Measurements from ENCODE around the gene SLC16A9.

SLC16A9 gene

DNA sequence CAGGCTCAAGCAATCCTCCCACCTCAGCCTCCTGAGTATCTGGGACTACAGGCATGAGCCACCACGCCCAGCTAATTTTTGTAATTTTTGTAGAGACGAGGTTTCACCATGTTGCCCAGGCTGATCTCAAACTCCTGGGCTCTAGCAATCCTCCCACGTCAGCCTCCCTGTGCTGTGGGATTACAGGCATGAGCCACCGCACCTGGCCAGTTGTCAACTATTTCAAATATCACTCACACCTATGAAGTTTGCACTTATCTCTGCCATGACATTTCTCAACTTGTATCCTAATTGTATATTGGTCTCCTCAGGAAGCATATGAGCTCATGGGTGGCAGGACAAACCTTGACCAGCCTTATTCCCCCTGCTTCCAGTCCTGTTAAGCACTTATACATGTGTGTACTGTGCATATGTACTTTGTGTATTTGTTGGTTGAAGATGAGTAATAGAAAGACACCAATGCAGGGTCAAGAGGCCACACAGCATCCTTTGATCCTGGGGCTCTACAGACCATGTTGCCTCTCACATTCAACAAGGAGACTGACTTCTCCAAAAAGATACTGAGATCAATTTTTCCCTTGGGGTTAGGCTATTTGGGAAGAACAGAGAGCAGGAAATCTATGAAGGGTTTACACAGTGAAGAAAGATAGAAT lies 82.2 kb downstream of the SLC16A9 start:
- DNase-seq (ENCODE audit: low read depth, low spot score) = no peak

DNA sequence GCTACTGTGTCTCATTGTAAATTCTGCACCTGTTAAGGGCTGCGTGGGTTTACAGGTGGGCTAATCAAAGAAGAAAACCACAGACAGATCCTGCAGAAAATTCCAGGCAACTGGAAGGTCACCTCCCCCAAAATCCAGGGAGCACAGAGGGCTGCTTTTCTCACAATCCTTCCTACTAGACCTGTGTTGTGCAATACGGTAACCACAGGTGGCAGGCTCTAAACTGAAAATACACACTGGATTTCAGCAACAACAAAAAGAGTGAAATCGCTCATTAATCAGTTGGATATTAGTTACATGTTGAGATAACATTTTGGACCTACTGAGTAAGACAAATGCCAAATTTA lies 83.2 kb downstream of the SLC16A9 start:
- DNase-seq (ENCODE audit: low read depth, low spot score) = no peak

DNA sequence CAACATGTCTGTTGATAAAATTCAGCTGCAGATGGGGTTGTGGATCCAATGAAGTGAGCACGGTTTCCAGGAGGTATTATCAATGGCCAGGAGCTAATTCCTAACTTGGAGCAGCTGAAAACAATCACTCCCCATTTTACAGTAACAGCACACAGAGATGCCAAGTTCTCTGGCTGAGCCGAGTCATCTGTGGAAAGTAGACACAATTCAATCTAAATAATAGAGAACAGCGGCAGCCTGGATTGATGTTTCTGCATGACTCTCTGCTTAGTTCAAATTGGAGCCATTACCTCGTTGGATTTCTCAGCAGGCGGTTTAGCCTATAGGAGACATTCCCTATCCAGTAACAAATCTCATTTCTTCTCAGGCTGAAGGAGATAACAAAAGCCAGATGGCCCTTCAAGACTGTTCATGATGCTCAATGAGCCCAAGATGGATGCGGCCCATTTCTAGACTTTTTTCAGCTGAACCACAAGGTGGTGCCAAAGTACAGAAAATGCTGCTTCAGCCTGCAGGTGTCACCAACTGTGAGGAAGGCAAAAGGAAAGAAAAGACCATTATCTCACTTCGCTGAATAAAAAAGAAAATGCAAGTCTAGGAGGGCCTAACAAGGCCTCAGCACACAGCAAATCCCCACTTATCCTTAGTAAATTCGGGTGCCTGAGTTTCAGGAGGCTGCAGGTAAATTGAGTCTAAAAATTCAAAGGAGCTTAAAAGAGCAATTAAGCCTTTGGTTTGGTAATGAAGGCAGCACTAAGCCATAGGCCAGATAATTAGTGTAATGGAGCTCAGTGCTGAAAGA lies 83.7 kb downstream of the SLC16A9 start:
- peak; percentile 10 for DNase-seq (ENCODE audit: low read depth, low spot score)

DNA sequence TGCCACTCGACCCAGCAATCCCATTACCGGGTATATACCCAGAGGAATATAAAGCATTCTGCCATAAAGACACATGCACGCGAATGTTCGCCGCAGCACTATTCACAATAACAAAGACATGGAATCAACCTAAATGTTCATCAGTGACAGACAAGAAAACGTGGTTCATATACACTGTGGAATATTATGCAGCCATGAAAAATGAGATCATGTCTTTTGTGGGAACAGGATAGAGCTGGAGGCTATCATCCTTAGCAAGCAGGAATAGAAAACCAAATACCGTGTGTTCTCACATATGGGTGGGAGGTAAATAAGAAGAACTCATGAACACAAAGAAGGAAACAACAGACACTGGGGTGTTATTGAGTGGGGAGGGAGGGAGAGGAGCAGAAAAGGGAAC lies 84.7 kb downstream of the SLC16A9 start:
- no peak for DNase-seq (ENCODE audit: low read depth, low spot score)

DNA sequence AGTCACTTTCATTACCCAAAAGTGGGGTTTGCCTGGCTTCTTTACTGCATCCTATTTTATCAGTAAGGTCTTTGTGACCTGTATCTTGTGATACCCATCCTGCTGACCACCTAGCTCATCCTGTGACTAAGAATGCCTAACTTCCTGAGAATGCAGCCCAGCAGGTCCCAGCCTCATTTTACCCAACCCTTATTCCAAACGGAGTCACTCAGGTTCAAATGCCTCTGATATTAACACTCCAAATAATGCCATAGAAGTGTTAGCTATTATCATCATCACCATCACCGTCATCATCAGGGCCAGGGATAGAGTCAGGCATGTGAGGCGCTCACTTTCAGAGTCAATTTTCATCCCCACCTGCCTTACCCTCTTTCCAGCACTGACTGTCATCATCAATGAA lies 85.5 kb downstream of the SLC16A9 start:
- DNase-seq (ENCODE audit: low read depth, low spot score) = no peak

DNA sequence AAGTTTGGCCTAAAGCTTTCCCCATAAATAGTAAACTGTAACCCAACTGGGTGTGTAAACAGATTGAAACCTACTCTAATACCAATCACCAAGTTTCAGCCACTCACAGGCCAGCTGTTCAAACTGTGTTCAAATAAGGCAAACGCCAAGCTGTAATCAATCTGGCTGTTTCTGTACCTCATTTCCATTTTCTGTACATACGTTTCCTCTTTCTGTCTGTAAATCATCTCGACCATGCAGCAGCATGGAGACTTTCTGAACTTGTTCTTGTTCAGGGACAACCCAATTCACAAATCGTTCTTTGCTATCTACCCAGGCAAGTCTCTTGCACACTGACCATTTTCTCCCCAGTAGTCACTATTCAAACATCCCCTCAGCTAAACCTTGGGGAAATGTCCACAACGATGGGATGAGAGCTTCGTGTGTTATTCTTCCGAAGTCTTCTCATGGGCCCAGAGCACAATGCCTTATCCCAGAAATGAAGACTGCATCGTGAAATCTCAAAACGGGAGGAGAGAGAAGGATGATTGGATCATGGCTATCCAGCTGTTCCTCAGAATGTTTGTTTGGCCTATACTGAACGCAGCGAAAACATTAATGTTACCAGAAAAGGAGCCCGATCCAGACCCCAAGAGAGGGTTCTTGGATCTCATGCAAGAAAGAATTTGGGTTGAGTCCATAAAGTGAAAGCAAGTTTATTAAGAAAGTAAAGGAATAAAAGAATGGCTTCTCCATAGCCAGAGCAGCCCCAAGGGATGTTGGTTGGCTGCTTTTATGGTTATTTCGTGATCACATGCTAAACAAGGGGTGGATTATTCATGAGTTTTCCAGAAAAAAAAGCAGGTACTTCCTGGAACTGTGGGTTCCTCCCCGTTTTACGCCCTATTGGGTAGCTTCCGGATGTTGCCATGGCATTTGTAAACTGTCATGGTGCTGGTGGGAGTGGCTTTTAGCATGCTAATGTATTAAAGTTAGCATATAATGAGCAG lies 86.2 kb downstream of the SLC16A9 start:
- no peak for DNase-seq (ENCODE audit: low read depth, low spot score)

DNA sequence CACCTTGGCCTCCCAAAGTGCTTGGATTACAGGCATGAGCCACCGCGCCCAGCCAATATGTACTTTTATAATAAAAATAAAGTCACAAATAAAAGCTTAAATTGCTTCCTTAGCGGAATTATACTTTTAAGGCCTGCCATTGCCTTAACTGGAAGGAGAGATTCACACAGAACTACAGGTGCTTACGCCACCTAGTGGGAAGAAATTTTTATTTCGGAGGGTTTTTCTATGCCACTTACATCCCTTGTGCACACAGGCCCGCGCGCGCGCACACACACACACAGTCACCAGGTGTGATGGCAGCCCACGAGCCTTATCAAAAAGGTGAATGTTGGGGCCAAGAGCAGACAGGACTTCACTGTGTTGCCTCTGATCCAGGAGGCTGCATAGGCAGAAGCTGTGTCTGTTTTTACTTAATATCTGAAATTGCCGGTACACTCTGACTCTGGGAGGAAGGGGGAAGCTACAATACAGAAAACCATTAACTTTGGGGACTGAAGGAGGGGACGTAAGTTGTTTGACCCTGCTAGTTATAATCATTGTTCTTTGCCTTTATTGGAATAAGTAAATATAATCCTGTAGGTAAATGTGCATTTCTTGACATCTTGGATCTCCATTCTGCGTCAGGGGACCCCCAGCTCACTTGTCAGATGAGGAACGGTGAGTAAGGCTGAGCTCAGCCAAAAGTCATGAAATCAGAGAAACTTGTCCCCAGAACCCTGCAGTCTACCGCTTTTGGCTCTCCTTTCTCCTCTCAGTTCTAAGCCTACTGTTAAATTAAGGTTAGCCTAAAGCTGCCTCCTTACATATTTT lies 87.1 kb downstream of the SLC16A9 start:
- no peak for DNase-seq (ENCODE audit: low read depth, low spot score)

DNA sequence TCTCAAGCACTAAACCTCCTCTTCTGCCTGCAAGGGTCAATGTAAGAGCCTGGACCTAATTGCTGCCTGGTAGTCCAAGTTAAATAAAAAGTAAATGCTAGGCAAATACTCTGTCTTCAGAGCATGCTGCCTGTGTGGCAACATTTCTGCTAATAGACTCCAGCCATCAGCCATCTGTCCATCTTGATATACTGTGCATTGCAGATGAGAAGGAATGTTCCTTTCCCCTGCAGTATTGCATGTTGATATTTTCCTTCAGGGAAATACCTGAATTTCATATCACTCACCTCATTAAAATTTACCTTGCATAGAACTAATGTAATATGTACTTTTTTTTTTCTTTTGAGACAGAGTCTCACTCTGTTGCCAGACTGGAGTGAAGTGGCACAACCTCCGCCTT lies 87.9 kb downstream of the SLC16A9 start:
- no peak for DNase-seq (ENCODE audit: low read depth, low spot score)

DNA sequence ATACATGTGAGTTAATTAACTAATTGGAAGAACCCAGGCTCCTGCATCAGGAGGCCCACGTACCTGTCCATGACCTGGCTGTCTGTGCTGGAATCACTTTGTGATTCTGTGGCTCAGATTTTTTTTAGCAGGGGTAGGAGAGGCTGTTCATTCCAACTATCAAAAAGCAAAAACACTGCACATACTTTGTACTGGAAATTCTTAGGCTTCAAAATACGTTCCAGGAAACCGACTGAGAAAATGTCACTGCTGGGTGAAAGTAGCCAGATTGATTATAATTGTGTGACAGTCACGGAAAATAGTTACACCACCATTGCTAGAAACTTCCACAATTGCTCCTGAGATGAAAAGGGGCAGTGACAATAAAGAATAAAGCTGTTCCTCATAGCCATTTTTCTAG lies 91.0 kb downstream of the SLC16A9 start:
- no peak for DNase-seq (ENCODE audit: low read depth, low spot score)

DNA sequence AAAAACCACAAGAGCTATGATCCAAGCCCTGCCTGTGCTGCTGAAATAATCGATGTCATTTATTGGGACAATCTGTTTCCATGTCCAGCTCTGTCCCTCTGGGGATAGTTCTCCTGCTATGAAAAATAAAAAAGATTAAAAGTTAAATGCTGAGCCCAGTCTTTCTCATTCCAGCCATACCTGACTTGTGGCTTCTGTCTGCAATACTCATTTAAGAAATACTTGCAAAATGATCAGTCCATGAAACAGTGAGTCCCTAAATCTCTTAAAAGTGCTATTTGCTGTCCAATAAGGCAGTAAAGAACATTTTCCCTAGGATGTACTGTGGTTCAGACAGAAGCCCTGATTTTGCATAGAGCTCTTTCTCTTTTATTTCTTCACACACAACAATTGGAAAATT lies 91.7 kb downstream of the SLC16A9 start:
- no peak for DNase-seq (ENCODE audit: low read depth, low spot score)

DNA sequence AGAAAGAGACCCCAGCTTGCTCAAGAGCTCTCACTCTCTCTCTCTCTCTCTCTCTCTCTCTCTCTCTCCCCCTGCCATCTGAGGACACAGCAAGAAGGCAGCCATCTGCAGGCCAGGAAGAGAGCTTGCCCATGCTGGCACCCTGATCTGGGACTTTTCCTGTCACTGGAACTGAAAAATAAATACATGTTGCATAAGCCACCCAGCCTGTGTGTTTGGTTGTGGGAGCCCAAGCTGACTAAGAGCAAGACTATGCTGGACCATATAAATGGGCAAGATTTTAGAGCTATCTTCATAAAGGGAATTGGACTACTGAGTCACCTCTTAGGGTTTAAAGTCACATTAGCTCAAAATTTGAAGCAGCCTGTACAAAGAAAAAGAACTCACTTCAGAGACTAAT lies 98.6 kb downstream of the SLC16A9 start:
- DNase-seq (ENCODE audit: low read depth, low spot score) = no peak

DNA sequence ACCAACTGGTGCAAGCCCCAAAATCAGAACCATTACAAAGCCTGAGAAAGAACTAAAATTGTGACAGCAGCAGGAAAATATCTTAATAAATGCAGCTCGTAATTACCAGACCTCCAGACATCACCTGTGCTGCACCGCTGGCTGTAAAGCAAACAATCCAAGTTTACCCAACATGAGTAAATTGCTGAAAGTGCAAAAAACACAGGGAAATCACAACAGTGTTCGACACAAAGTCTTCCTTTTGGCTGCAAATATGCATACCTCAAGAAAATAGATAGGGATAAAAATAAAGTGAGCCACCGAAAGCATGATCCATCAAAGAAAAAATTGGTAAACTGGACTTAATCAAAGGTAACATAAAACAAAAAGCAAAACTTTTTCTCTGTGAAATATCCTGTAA lies 101.7 kb downstream of the SLC16A9 start:
- no peak for DNase-seq (ENCODE audit: low read depth, low spot score)

DNA sequence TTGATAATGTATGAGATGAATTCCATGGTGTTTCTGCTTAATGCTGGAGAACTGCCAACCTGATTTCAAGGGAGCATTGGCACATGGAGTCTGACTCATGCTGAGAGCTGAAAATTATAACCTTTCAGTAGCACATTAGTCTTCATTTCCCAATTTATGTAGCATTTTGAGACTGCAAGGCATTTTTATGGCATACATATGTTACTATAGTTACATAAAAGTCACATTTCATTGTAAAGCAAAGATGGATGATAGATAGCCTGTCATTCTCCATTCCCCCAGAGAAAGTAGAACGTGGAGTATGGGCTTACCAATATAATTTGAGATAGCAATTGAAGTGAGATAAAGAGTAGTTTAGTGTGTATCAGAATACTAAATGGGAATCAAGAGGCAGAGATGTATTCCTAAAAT lies 103.1 kb downstream of the SLC16A9 start:
- no peak for DNase-seq (ENCODE audit: low read depth, low spot score)

DNA sequence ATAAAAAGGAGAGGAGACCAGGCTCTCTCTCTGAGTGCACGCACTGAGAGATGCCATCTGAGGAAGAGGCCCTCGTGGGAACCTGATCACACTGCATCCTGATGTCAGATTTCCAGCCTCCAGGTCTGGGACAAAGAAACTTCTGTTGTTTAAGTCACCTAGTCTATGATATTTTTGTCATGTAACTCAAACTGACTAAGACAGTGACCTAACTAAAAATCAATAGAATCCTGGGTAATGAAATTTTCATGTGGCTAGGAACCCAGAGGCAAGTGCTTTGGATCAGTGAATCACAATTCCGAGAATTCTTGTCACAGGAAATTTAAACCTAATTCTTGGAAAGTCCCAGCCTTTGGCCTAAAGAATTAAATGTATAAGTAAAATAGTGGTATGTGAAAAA lies 107.7 kb downstream of the SLC16A9 start:
- no peak for DNase-seq (ENCODE audit: low read depth, low spot score)
